ENCODE results near the gene PTPA. TPM values are rescaled to one million over a fixed set of nuclear protein-coding genes. Genes with fewer than 3 reads are reported as not detected.

PTPA gene
- total and polyA plus RNA-seq, 10 donors: 38.8 to 107 (median 88.5) TPM

- no peaks in the 10 kb centered on the region for H3K9me3 ChIP-seq
These were observed 32.1 kb downstream of the PTPA start for GRCh38 chr9:129143031-129143927.

DNA sequence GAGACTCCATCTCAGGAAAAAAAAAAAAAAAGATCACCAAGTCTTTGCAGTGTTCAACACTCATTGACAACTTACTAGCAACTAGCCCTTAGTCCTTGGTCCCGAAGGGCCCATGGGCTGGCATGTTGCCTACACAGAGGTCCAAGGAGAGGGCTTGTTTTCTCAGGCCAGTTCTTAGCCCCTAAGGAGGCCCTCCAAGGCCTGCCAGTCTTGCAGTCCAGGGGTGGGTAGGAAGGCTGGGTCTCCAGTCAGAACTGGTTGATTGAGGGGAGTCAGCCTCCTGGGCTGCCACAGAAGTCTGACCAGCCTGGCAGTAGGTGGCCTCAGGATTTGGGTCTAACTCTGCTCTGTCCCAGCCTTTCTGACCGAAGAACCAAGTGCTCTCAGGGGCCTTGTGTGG, 34.1 kb downstream of the PTPA start:
- no peak for DNase-seq
- intact Hi-C loops (cut with DNase I; ENCODE audit: low total_unique reads): no loop called here
- Histone ChIP-seq H3K4me3 (no peak overlapping the region), H3K27ac (peak overlapping the region; percentile 35 to 100 (median 98)), H3K36me3 (peaks cover 0 to 83% (median 23%) of the 10 kb centered on the region in 6 donors), H3K9me3 (no peaks in the 10 kb centered on the region), H3K4me1 (peaks cover 39 to 100% (median 71%) of the 10 kb centered on the region in 6 donors), H3K27me3 (replicated peaks in 1 of 7) (no peaks in the 10 kb centered on the region)
- TF ChIP-seq POLR2AphosphoS5 (IDR thresholded peaks at IDR 0.05): no peak
- TF ChIP-seq, protein P1, sequence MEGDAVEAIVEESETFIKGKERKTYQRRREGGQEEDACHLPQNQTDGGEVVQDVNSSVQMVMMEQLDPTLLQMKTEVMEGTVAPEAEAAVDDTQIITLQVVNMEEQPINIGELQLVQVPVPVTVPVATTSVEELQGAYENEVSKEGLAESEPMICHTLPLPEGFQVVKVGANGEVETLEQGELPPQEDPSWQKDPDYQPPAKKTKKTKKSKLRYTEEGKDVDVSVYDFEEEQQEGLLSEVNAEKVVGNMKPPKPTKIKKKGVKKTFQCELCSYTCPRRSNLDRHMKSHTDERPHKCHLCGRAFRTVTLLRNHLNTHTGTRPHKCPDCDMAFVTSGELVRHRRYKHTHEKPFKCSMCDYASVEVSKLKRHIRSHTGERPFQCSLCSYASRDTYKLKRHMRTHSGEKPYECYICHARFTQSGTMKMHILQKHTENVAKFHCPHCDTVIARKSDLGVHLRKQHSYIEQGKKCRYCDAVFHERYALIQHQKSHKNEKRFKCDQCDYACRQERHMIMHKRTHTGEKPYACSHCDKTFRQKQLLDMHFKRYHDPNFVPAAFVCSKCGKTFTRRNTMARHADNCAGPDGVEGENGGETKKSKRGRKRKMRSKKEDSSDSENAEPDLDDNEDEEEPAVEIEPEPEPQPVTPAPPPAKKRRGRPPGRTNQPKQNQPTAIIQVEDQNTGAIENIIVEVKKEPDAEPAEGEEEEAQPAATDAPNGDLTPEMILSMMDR (IDR thresholded peaks at IDR 0.05 in 8 of 11, conservative IDR thresholded peaks at IDR 0.05 in 3 of 11): no peak
- no peak for TF ChIP-seq POLR2A (IDR thresholded peaks at IDR 0.05)
- 73 to 90% (median 79%) methylated on average over 1 to 2 of the region's 2 CpGs for WGBS, 5 donors

More at GRCh38 chr9:129143031-129143927, 32.1 kb downstream of the PTPA start:
- intact Hi-C loops (cut with DNase I; ENCODE audit: low total_unique reads): no loop called here
- H3K36me3 ChIP-seq: peaks cover 0 to 69% (median 18%) of the 10 kb centered on the region in 6 donors
- TF ChIP-seq POLR2AphosphoS5 (IDR thresholded peaks at IDR 0.05) (peak; percentile 57 to 78 (median 66)), POLR2A (IDR thresholded peaks at IDR 0.05) (peak in 1 of 3 donors; percentile 14)
- TF ChIP-seq, protein P1 (IDR thresholded peaks at IDR 0.05 in 8 of 11, conservative IDR thresholded peaks at IDR 0.05 in 3 of 11): peak; percentile 68 to 95 (median 89)
- peak; percentile 92 for DNase-seq
- H3K4me1 ChIP-seq: peaks cover 39 to 100% (median 80%) of the 10 kb centered on the region in 6 donors
- WGBS, 5 donors: 44 to 55% (median 52%) methylated on average over 8 to 14 of the region's 14 CpGs
- peak overlapping the region; percentile 53 to 100 (median 98) for H3K27ac ChIP-seq
- H3K27me3 ChIP-seq (replicated peaks in 1 of 7): no peaks in the 10 kb centered on the region
- peak overlapping the region in 1 of 8 donors; percentile 68 for H3K4me3 ChIP-seq

- peaks cover 34 to 95% (median 66%) of the 10 kb centered on the region in 6 donors for H3K4me1 ChIP-seq
These were observed 34.7 kb downstream of the PTPA start for GRCh38 chr9:129145841-129146292.

More at GRCh38 chr9:129145841-129146292, 34.7 kb downstream of the PTPA start:
- no peaks in the 10 kb centered on the region for H3K27me3 ChIP-seq (replicated peaks in 1 of 7)
- no peak overlapping the region for H3K4me3 ChIP-seq
- TF ChIP-seq POLR2A (IDR thresholded peaks at IDR 0.05) (no peak), POLR2AphosphoS5 (IDR thresholded peaks at IDR 0.05) (peak in 2 of 3 donors; percentile 28 to 54)
- TF ChIP-seq, protein P1 (IDR thresholded peaks at IDR 0.05 in 8 of 11, conservative IDR thresholded peaks at IDR 0.05 in 3 of 11): no peak
- H3K36me3 ChIP-seq: peaks cover 0 to 89% (median 23%) of the 10 kb centered on the region in 6 donors
- H3K27ac ChIP-seq: peak overlapping the region; percentile 35 to 100 (median 98)
- no peaks in the 10 kb centered on the region for H3K9me3 ChIP-seq
- no peak for DNase-seq
- 73 to 88% (median 85%) methylated on average over 4 to 7 of the region's 7 CpGs for WGBS, 5 donors
- intact Hi-C loops (cut with DNase I; ENCODE audit: low total_unique reads): no loop called here

All from spleen (tissue), 11 donors.